HG03095 (cell line): ENCODE measurements around the gene ATP8A1.
"Not testable (repeated sequence)": the region's sequence is repeated elsewhere in the genome, so short reads cannot be mapped to it uniquely, and the experiment has no call there.

Source experiments
- ATAC-seq: cut with Tn5 transposase; IDR thresholded peaks from one replicate; pipeline ENCODE4 v1.9.1; 2021; ENCODE audit warnings: moderate library complexity; ENCODE audit not compliant: unreplicated experiment

The ATP8A1 gene

GRCh38 chr4:42652529-42653231 lies 4.2 kb downstream of the ATP8A1 start:
- ATAC-seq: not testable (repeated sequence)

GRCh38 chr4:42649870-42650269 lies 7.0 kb downstream of the ATP8A1 start:
- ATAC-seq: no peak

- no peak for ATAC-seq
These were observed 9.8 kb downstream of the ATP8A1 start for GRCh38 chr4:42646999-42647541.

- ATAC-seq: no peak
These were observed 10.7 kb downstream of the ATP8A1 start for GRCh38 chr4:42646013-42646784.

GRCh38 chr4:42644897-42645296 lies 12.0 kb downstream of the ATP8A1 start:
- ATAC-seq: no peak

- peak; percentile 59 for ATAC-seq
These were observed 13.2 kb downstream of the ATP8A1 start for GRCh38 chr4:42643685-42644084.

GRCh38 chr4:42642845-42643615 lies 13.9 kb downstream of the ATP8A1 start:
- ATAC-seq: no peak

- ATAC-seq: no peak
These were observed 14.7 kb downstream of the ATP8A1 start for GRCh38 chr4:42642101-42642797.

GRCh38 chr4:42641656-42642055 lies 15.2 kb downstream of the ATP8A1 start:
- no peak for ATAC-seq

GRCh38 chr4:42641161-42641560 lies 15.7 kb downstream of the ATP8A1 start:
- ATAC-seq: no peak

GRCh38 chr4:42640613-42641012 lies 16.3 kb downstream of the ATP8A1 start:
- no peak for ATAC-seq

GRCh38 chr4:42638993-42639392 lies 17.9 kb downstream of the ATP8A1 start:
- peak; percentile 65 for ATAC-seq

GRCh38 chr4:42638321-42638720 lies 18.6 kb downstream of the ATP8A1 start:
- no peak for ATAC-seq

GRCh38 chr4:42637867-42638266 lies 19.0 kb downstream of the ATP8A1 start:
- ATAC-seq: no peak

GRCh38 chr4:42637104-42637503 lies 19.8 kb downstream of the ATP8A1 start:
- no peak for ATAC-seq

- no peak for ATAC-seq
These were observed 20.3 kb downstream of the ATP8A1 start for GRCh38 chr4:42636645-42636949.

GRCh38 chr4:42633605-42634388 lies 23.1 kb downstream of the ATP8A1 start:
- ATAC-seq: peak; percentile 56

GRCh38 chr4:42632653-42633382 lies 24.1 kb downstream of the ATP8A1 start:
- no peak for ATAC-seq

- ATAC-seq: no peak
These were observed 26.0 kb downstream of the ATP8A1 start for GRCh38 chr4:42630908-42631307.
